NCI-H2107 treated with DMSO at 0.1 percent for 48 hours (cell line): ENCODE measurements around the gene ACOT2.
"Not testable (repeated sequence)": the region's sequence is repeated elsewhere in the genome, so short reads cannot be mapped to it uniquely, and the experiment has no call there.

Experiments used
- DNase-seq: peaks from one replicate; lab custom pipeline; 2025; ENCODE audit not compliant: unreplicated experiment; lab: John Stamatoyannopoulos, UW

Gene ACOT2

GRCh38 chr14:73569185-73569958 is at the start of gene ACOT2:
Gene ACOT2, plus strand, starts transcription at chr14:73569213. Its CDS starts 28 bp downstream, at chr14:73569241.
- DNase-seq = peak; percentile 72

GRCh38 chr14:73521229-73521628 is 47.8 kb upstream of the ACOT2 start:
- DNase-seq = no peak

GRCh38 chr14:73524493-73524892 is 44.5 kb upstream of the ACOT2 start:
- DNase-seq = no peak

- DNase-seq = no peak
These were observed 42.7 kb upstream of the ACOT2 start for GRCh38 chr14:73526036-73526984.

- not testable (repeated sequence) for DNase-seq
These were observed 39.7 kb upstream of the ACOT2 start for GRCh38 chr14:73529356-73529755.

GRCh38 chr14:73531971-73532370 is 37.0 kb upstream of the ACOT2 start:
- peak; percentile 27 for DNase-seq

- DNase-seq = not testable (repeated sequence)
These were observed 31.6 kb upstream of the ACOT2 start for GRCh38 chr14:73537244-73538045.

- DNase-seq = not testable (repeated sequence)
These were observed 30.0 kb upstream of the ACOT2 start for GRCh38 chr14:73539017-73539416.

- DNase-seq = not testable (repeated sequence)
These were observed 26.1 kb upstream of the ACOT2 start for GRCh38 chr14:73542961-73543360.

- DNase-seq = not testable (repeated sequence)
These were observed 23.7 kb upstream of the ACOT2 start for GRCh38 chr14:73545353-73545752.

- DNase-seq = not testable (repeated sequence)
These were observed 19.9 kb upstream of the ACOT2 start for GRCh38 chr14:73549097-73549496.

- not testable (repeated sequence) for DNase-seq
These were observed 19.0 kb upstream of the ACOT2 start for GRCh38 chr14:73549889-73550524.

- DNase-seq = no peak
These were observed 15.2 kb upstream of the ACOT2 start for GRCh38 chr14:73553845-73554244.

GRCh38 chr14:73557201-73557600 is 11.8 kb upstream of the ACOT2 start:
- DNase-seq = not testable (repeated sequence)

GRCh38 chr14:73558238-73558637 is 10.8 kb upstream of the ACOT2 start:
- DNase-seq = not testable (repeated sequence)

GRCh38 chr14:73562256-73562655 is 6.8 kb upstream of the ACOT2 start:
- not testable (repeated sequence) for DNase-seq

GRCh38 chr14:73562696-73563095 is 6.3 kb upstream of the ACOT2 start:
- DNase-seq = not testable (repeated sequence)

- DNase-seq = not testable (repeated sequence)
These were observed 2.6 kb upstream of the ACOT2 start for GRCh38 chr14:73566431-73566830.

GRCh38 chr14:73566935-73567334 is 2.1 kb upstream of the ACOT2 start:
- not testable (repeated sequence) for DNase-seq

- no peak for DNase-seq
These were observed 1.7 kb upstream of the ACOT2 start for GRCh38 chr14:73567358-73567757.
